OCI-LY3 (cell line): ENCODE measurements around the gene TFPI.

ENCODE experiments used
- EZH2phosphoT487 ChIP-seq: fragments of 200-600 bp; shearing (Covaris generic); IDR thresholded peaks from 2 replicates; pipeline ENCODE4 v1.6.1; 2018; ENCODE audit warnings: antibody characterized with exemption, mixed run types, low read depth
- TF ChIP-seq, protein P1 (sequence below): fragments of 200-600, 300-600 bp; sonication (generic); IDR thresholded peaks from 2 replicates; pipeline ENCODE4 v1.5.1; 2014; ENCODE audit warnings: antibody characterized with exemption, low read length, low read depth

DNA sequence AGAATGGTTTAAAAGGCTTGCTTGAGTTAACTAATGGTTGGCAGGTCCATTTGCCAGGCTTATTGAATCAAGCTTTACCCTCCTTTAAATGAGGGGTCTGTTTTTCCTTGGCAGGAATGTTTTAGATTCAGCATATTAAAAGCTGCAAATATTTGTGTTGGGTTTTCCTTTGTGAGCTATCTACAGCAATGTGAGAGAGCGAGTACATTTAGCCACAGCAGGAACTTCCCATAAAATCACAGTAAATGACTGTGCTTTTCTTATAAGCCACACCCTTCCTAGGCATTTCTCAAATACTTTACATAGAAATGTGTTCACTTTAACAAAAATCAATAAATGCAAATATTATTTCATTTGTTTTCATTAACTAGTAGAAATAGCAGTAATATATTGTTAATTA lies 130.1 kb downstream of the TFPI start:
- TF ChIP-seq, protein P1, sequence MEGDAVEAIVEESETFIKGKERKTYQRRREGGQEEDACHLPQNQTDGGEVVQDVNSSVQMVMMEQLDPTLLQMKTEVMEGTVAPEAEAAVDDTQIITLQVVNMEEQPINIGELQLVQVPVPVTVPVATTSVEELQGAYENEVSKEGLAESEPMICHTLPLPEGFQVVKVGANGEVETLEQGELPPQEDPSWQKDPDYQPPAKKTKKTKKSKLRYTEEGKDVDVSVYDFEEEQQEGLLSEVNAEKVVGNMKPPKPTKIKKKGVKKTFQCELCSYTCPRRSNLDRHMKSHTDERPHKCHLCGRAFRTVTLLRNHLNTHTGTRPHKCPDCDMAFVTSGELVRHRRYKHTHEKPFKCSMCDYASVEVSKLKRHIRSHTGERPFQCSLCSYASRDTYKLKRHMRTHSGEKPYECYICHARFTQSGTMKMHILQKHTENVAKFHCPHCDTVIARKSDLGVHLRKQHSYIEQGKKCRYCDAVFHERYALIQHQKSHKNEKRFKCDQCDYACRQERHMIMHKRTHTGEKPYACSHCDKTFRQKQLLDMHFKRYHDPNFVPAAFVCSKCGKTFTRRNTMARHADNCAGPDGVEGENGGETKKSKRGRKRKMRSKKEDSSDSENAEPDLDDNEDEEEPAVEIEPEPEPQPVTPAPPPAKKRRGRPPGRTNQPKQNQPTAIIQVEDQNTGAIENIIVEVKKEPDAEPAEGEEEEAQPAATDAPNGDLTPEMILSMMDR: no peak
- TF ChIP-seq EZH2phosphoT487: no peak
